OCI-LY1 (cell line): ENCODE measurements around the gene LENEP.
"Not testable (repeated sequence)": the region's sequence is repeated elsewhere in the genome, so short reads cannot be mapped to it uniquely, and the experiment has no call there.

ENCODE experiments used
- H2AFZ ChIP-seq: fragments of 200-600 bp; sonication (generic), shearing (Covaris generic); 2 replicates; pipeline ENCODE4 v1.6.0; 2014; ENCODE audit warnings: antibody characterized with exemption, mild to moderate bottlenecking, low read length
- H3F3A ChIP-seq: fragments of 200-600 bp; sonication (generic), shearing (Covaris generic); 2 replicates; pipeline ENCODE4 v1.6.0; 2014; ENCODE audit warnings: mild to moderate bottlenecking, antibody characterized with exemption, low read length, moderate library complexity; ENCODE audit not compliant: insufficient read depth
- H3K27ac ChIP-seq: fragments of 200-600 bp; sonication (generic); 2 replicates; pipeline ENCODE4 v1.5.1; 2014; ENCODE audit warnings: low read length, mixed run types, mild to moderate bottlenecking, low read depth; ENCODE audit not compliant: poor library complexity, severe bottlenecking
- H3K27me3 ChIP-seq: fragments of 200-600 bp; sonication (generic); 2 replicates; pipeline ENCODE4 v1.6.0; 2014; ENCODE audit warnings: antibody characterized with exemption, mild to moderate bottlenecking, low read length, moderate library complexity; ENCODE audit not compliant: insufficient read depth
- H3K36me3 ChIP-seq: fragments of 200-600 bp; sonication (generic); 2 replicates; pipeline ENCODE4 v1.6.1; 2014; ENCODE audit warnings: mild to moderate bottlenecking, antibody characterized with exemption, low read length, moderate library complexity, mixed read lengths; ENCODE audit not compliant: insufficient read depth
- H3K4me1 ChIP-seq: fragments of 200-600 bp; sonication (generic); 2 replicates; pipeline ENCODE4 v1.5.1; 2014; ENCODE audit warnings: mild to moderate bottlenecking, low read length, moderate library complexity; ENCODE audit not compliant: insufficient read depth, severe bottlenecking
- H3K4me2 ChIP-seq: fragments of 200-600 bp; sonication (generic), shearing (Covaris generic); 2 replicates; pipeline ENCODE4 v1.6.1; 2014; ENCODE audit warnings: low read length
- H3K4me3 ChIP-seq: fragments of 200-600 bp; sonication (generic); 2 replicates; pipeline ENCODE4 v1.5.1; 2014; ENCODE audit warnings: low read length, low read depth, mild to moderate bottlenecking, mixed read lengths; ENCODE audit not compliant: poor library complexity, severe bottlenecking
- H3K79me2 ChIP-seq: fragments of 200-600 bp; shearing (Covaris generic); 2 replicates; pipeline ENCODE4 v1.6.1; 2016; ENCODE audit warnings: mixed run types, low read length, mixed read lengths; ENCODE audit not compliant: insufficient read depth
- H3K9ac ChIP-seq: fragments of 200-600 bp; sonication (generic), shearing (Covaris generic); 2 replicates; pipeline ENCODE4 v1.6.1; 2014; ENCODE audit warnings: mild to moderate bottlenecking, low read length, mixed read lengths
- H3K9me2 ChIP-seq: fragments of 200-600 bp; sonication (generic), shearing (Covaris generic); 2 replicates; pipeline ENCODE4 v1.6.1; 2014; ENCODE audit warnings: low read depth, mild to moderate bottlenecking, low read length, mixed read lengths
- H3K9me3 ChIP-seq: fragments of 200-600 bp; shearing (Covaris generic); 2 replicates; pipeline ENCODE4 v1.6.1; 2014; ENCODE audit warnings: low read length, mixed read lengths
- H4K20me1 ChIP-seq: fragments of 200-600 bp; sonication (generic), shearing (Covaris generic); 2 replicates; pipeline ENCODE4 v1.6.0; 2016; ENCODE audit warnings: mild to moderate bottlenecking, low read length; ENCODE audit not compliant: insufficient read depth
- CTCF ChIP-seq: fragments of 200-600 bp; sonication (generic), shearing (Covaris generic); IDR thresholded peaks from 2 replicates; pipeline ENCODE4 v1.5.1; 2017; ENCODE audit warnings: mild to moderate bottlenecking, antibody characterized with exemption, low read length, moderate library complexity, mixed read lengths
- EZH2 ChIP-seq: fragments of 200-600 bp; sonication (generic), shearing (Covaris generic); IDR thresholded peaks from 2 replicates; pipeline ENCODE4 v1.8.0; 2017; ENCODE audit warnings: borderline replicate concordance, mixed run types, mild to moderate bottlenecking, antibody characterized with exemption, low read length, moderate library complexity, mixed read lengths

The LENEP gene

GRCh38 chr1:154974102-154974807, 19.1 kb upstream of the LENEP start, which contains the start of gene CKS1B:
Gene CKS1B (plus strand): TSS chr1:154974681. CDS start chr1:154974746, 65 bp downstream.
- H3K9me2 ChIP-seq: no peaks in the 10 kb centered on the region
- H3K27ac ChIP-seq: peak within 1 kb of the TSS; percentile 88
- no peak within 1 kb of the TSS for H2AFZ ChIP-seq
- peaks cover 57% of the 10 kb centered on the region for H3K4me1 ChIP-seq
- 0 out of 2 replicates have a peak, but pooled peaks cover 4% of the 10 kb centered on the region for H3F3A ChIP-seq
- peaks cover 28% of the 10 kb centered on the region for H3K79me2 ChIP-seq
- no peaks in the 10 kb centered on the region for H3K27me3 ChIP-seq
- TF ChIP-seq EZH2: no peak
- TF ChIP-seq CTCF: no peak
- H3K4me2 ChIP-seq: peak within 1 kb of the TSS; percentile 91
- peak within 1 kb of the TSS; percentile 86 for H3K9ac ChIP-seq
- no peaks in the 10 kb centered on the region for H3K9me3 ChIP-seq
- no peaks in the 10 kb centered on the region for H4K20me1 ChIP-seq
- peaks cover 21% of the 10 kb centered on the region; the same call in 1 of the 2 replicates for H3K36me3 ChIP-seq
- peak within 1 kb of the TSS; percentile 79 for H3K4me3 ChIP-seq

GRCh38 chr1:154974808-154975408, 18.5 kb upstream of the LENEP start:
- H3K4me1 ChIP-seq: peaks cover 57% of the 10 kb centered on the region
- H3F3A ChIP-seq: 0 out of 2 replicates have a peak, but pooled peaks cover 4% of the 10 kb centered on the region
- H3K79me2 ChIP-seq: peaks cover 28% of the 10 kb centered on the region
- peak overlapping the region; percentile 88 for H3K27ac ChIP-seq
- H4K20me1 ChIP-seq: no peaks in the 10 kb centered on the region
- H3K9me3 ChIP-seq: no peaks in the 10 kb centered on the region
- H3K36me3 ChIP-seq: peaks cover 22% of the 10 kb centered on the region
- no peak overlapping the region for H2AFZ ChIP-seq
- H3K9me2 ChIP-seq: no peaks in the 10 kb centered on the region
- H3K4me2 ChIP-seq: peak overlapping the region; percentile 91
- TF ChIP-seq CTCF (no peak), EZH2 (no peak)
- H3K27me3 ChIP-seq: no peaks in the 10 kb centered on the region
- H3K4me3 ChIP-seq: peak overlapping the region; percentile 79
- peak overlapping the region; percentile 86 for H3K9ac ChIP-seq

GRCh38 chr1:154975409-154976059, 17.9 kb upstream of the LENEP start:
- Histone ChIP-seq H3K79me2 (peaks cover 28% of the 10 kb centered on the region), H3K9me2 (no peaks in the 10 kb centered on the region), H3K27ac (peak overlapping the region; percentile 88), H3K4me1 (peaks cover 50% of the 10 kb centered on the region), H3K9me3 (no peaks in the 10 kb centered on the region), H3K27me3 (no peaks in the 10 kb centered on the region), H3K36me3 (peaks cover 27% of the 10 kb centered on the region), H3F3A (0 out of 2 replicates have a peak, but pooled peaks cover 4% of the 10 kb centered on the region), H3K9ac (peak overlapping the region; percentile 86), H3K4me3 (peak overlapping the region; percentile 79), H4K20me1 (no peaks in the 10 kb centered on the region), H2AFZ (no peak overlapping the region), H3K4me2 (peak overlapping the region; percentile 91)
- TF ChIP-seq CTCF (no peak), EZH2 (no peak)

- H3K79me2 ChIP-seq: peaks cover 28% of the 10 kb centered on the region
- H3K4me2 ChIP-seq: not testable (repeated sequence)
Measured at GRCh38 chr1:154977762-154978161, 15.6 kb upstream of the LENEP start.

More at GRCh38 chr1:154977762-154978161, 15.6 kb upstream of the LENEP start:
- H3K9me3 ChIP-seq, H3F3A ChIP-seq, H4K20me1 ChIP-seq, H3K9ac ChIP-seq, H3K9me2 ChIP-seq, H3K27me3 ChIP-seq, H3K4me3 ChIP-seq, H2AFZ ChIP-seq: not testable (repeated sequence)
- H3K4me1 ChIP-seq: peaks cover 39% of the 10 kb centered on the region
- H3K36me3 ChIP-seq: peaks cover 35% of the 10 kb centered on the region
- H3K27ac ChIP-seq: peak overlapping the region; percentile 29
